HAP-1 (cell line): ENCODE results near the gene WDR43.

ENCODE experiments used
- DNase-seq, 2 experiments: peaks; one replicate each; pipeline ENCODE4 v3.0.0-alpha.2; 2016 to 2020; ENCODE audit warnings: low spot score in 2 of 2
- H3K27me3 ChIP-seq: fragments of 250-450 bp; sonication (Bioruptor Pico); 2 replicates; pipeline ENCODE4 v1.5.1; 2020; ENCODE audit warnings: low read depth, mild to moderate bottlenecking, moderate library complexity
- H3K36me3 ChIP-seq: fragments of 250-450 bp; sonication (Bioruptor Pico); replicated peaks from 2 replicates; pipeline ENCODE4 v1.5.1; 2020; ENCODE audit warnings: mild to moderate bottlenecking
- H3K4me1 ChIP-seq: fragments of 250-450 bp; sonication (Bioruptor Pico); 2 replicates; pipeline ENCODE4 v1.5.1; 2020; ENCODE audit warnings: mild to moderate bottlenecking
- H3K4me3 ChIP-seq: fragments of 250-450 bp; sonication (Bioruptor Pico); 2 replicates; pipeline ENCODE4 v1.5.1; 2020; ENCODE audit warnings: mild to moderate bottlenecking, moderate library complexity
- H3K9me3 ChIP-seq: fragments of 250-450 bp; sonication (Bioruptor Pico); 2 replicates; pipeline ENCODE4 v1.5.1; 2020; ENCODE audit warnings: mild to moderate bottlenecking, moderate library complexity
- in situ Hi-C: fragments of 300-500 bp; cut with MboI; formaldehyde crosslinking; loops from 3 replicates; pipeline ENCODE4 v1.14.3; 2020; ENCODE audit warnings: low sequenced_read_pairs, inconsistent platforms, mixed read lengths

WDR43 gene

GRCh38 chr2:28980368-28981015 is 86.0 kb downstream of the WDR43 start:
- Histone ChIP-seq H3K9me3 (no peaks in the 10 kb centered on the region), H3K4me3 (no peak overlapping the region), H3K4me1 (no peaks in the 10 kb centered on the region), H3K27me3 (no peaks in the 10 kb centered on the region), H3K36me3 (no peaks in the 10 kb centered on the region)
- in situ Hi-C loops: no loop called here
- DNase-seq: no peak

DNA sequence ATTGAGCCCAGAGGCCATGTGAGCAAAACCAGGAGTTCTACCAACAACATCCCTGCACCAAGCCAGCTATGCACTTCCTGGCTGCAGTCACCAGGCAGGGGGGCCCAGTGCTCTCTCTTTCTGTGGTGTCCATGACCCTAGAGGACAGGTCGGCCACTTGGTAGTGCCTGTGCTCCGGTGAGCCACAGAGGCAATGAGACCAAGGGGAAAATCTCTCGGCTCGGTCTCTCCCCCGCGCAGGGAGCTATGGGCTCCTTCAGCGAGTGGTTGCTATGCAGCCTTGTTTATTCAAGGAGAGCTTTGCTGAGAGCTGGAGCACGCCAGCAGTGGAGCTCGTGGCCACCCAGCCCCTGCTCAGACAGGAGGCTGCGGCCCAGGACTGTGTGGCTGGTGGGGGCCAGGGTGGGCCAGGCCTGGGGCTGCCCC is 86.6 kb downstream of the WDR43 start, which contains the start of gene TOGARAM2:
TOGARAM2 (plus strand) TSS at position 283 of the 426 bp plus-strand sequence. CDS start 13,537 bp downstream, outside the sequence.
- no peaks in the 10 kb centered on the region for H3K4me1 ChIP-seq
- no peaks in the 10 kb centered on the region for H3K27me3 ChIP-seq
- no peak within 1 kb of the TSS for H3K4me3 ChIP-seq
- H3K9me3 ChIP-seq: no peaks in the 10 kb centered on the region
- in situ Hi-C loops: no loop called here
- no peaks in the 10 kb centered on the region for H3K36me3 ChIP-seq
- no peak for DNase-seq

- no peaks in the 10 kb centered on the region for H3K36me3 ChIP-seq
- no peak for DNase-seq
- H3K4me3 ChIP-seq: no peak overlapping the region
- H3K27me3 ChIP-seq: no peaks in the 10 kb centered on the region
- in situ Hi-C loops: no loop called here
- no peaks in the 10 kb centered on the region for H3K9me3 ChIP-seq
- no peaks in the 10 kb centered on the region for H3K4me1 ChIP-seq
Observed at GRCh38 chr2:28981620-28982376, 87.3 kb downstream of the WDR43 start.

- in situ Hi-C loops: no loop called here
- no peaks in the 10 kb centered on the region for H3K36me3 ChIP-seq
Observed at GRCh38 chr2:28982381-28982950, 88.0 kb downstream of the WDR43 start.

DNA sequence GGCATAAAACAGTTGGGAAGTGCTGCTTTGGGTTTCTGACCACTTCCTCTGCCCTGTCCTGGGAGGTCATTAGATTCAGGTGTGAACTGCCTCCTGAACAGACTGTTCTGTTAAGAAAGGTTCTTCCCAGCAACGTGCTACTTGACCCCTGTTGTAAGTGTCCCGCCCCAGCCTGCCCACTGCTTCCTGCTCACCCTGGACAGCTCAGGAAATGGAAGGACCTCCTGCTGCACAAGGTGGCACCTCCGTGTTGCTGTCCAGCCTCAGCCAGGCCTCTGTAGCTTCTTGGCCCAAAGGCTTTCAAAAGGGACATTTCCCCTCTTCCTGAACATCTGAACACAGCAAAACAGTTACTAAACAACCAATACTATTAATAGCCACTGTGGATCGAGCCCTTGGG is 92.0 kb downstream of the WDR43 start:
- Histone ChIP-seq H3K4me3 (no peak overlapping the region), H3K4me1 (no peaks in the 10 kb centered on the region), H3K9me3 (no peaks in the 10 kb centered on the region), H3K36me3 (no peaks in the 10 kb centered on the region), H3K27me3 (no peaks in the 10 kb centered on the region)
- in situ Hi-C loops: no loop called here
- DNase-seq: no peak

More at GRCh38 chr2:28982381-28982950, 88.0 kb downstream of the WDR43 start:
- H3K9me3 ChIP-seq: no peaks in the 10 kb centered on the region
- H3K4me3 ChIP-seq: no peak overlapping the region
- no peaks in the 10 kb centered on the region for H3K4me1 ChIP-seq
- no peaks in the 10 kb centered on the region for H3K27me3 ChIP-seq
- DNase-seq: no peak

DNA sequence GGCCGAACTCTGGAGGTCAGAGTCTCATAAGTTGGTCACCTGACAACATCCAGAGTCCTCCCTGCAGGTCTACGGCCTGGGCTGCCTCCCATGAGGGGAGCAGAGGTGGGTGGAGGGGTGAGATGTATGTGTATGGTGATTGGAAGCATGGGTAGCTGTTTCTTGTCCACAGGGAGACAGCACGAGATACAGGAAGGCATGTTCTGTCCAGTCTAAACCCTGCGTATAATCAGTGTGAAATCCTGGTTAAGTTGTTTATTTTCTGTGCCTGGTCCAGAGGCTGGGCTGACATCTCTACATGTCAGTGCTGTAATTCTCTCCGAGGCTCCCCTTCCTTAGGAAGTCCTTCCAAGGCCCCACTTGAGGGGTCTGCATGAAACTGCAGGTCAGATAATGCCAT is 95.5 kb downstream of the WDR43 start:
- Histone ChIP-seq H3K9me3 (no peaks in the 10 kb centered on the region), H3K4me3 (no peak overlapping the region), H3K36me3 (no peaks in the 10 kb centered on the region), H3K27me3 (no peaks in the 10 kb centered on the region), H3K4me1 (no peaks in the 10 kb centered on the region)
- in situ Hi-C loops: no loop called here
- no peak for DNase-seq

- Histone ChIP-seq H3K4me1 (no peaks in the 10 kb centered on the region), H3K4me3 (no peak overlapping the region), H3K27me3 (no peaks in the 10 kb centered on the region), H3K36me3 (no peaks in the 10 kb centered on the region), H3K9me3 (no peaks in the 10 kb centered on the region)
- no peak for DNase-seq
- in situ Hi-C loops: no loop called here
Observed at GRCh38 chr2:28990445-28990844, 96.0 kb downstream of the WDR43 start.

DNA sequence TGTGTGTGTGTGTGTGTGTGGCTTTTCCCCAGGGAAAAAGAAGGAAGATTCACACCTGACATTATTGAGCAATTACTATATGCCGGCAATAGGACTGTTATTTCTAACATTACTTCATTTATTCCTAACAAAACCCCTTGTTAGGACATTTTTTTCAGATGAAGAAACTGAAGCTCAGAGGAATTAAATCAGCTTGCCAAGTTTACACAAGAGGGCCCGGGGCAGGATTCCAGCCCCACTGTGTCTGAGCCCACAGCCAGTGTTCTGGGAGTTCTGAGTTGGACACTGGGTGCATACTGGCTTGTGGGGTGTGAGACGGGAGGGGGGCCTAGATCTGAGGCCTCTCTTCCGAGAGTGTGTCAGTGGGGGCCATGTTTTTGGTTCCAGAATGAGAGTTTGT is 96.6 kb downstream of the WDR43 start:
- Histone ChIP-seq H3K4me1 (no peaks in the 10 kb centered on the region), H3K9me3 (no peaks in the 10 kb centered on the region), H3K4me3 (no peak overlapping the region), H3K27me3 (no peaks in the 10 kb centered on the region), H3K36me3 (no peaks in the 10 kb centered on the region)
- in situ Hi-C loops: no loop called here
- no peak for DNase-seq

GRCh38 chr2:28991460-28991859 is 97.0 kb downstream of the WDR43 start:
- no peak for DNase-seq
- Histone ChIP-seq H3K36me3 (no peaks in the 10 kb centered on the region), H3K27me3 (no peaks in the 10 kb centered on the region), H3K4me3 (no peak overlapping the region), H3K4me1 (no peaks in the 10 kb centered on the region), H3K9me3 (no peaks in the 10 kb centered on the region)
- in situ Hi-C loops: no loop called here

- no peak for DNase-seq
Observed at GRCh38 chr2:28993206-28993960, 98.9 kb downstream of the WDR43 start.

DNA sequence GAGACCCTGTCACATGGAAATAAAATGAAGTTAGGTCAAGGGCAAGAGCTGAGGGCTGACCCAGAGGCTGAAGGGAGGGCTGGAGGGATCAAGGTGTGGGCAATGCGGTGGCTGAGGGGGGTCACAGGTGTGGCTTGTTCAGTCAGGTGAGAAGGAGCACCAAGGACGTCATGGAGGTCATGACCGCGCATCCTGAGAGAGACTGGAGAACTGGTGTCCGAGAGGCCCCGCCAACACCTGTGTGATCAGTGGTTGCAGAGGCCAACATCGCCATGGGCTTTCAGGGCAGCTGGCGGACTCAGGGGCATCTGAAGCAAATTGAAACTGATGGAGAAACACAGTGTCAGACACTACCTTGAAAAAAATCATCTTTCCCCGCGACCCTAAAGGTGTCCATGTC is 99.6 kb downstream of the WDR43 start:
- H3K9me3 ChIP-seq: no peaks in the 10 kb centered on the region
- no peaks in the 10 kb centered on the region; the same call in 1 of the 2 replicates for H3K4me1 ChIP-seq
- DNase-seq: no peak
- in situ Hi-C loops: no loop called here
- no peaks in the 10 kb centered on the region for H3K27me3 ChIP-seq
- no peaks in the 10 kb centered on the region for H3K36me3 ChIP-seq
- no peak overlapping the region for H3K4me3 ChIP-seq

More at GRCh38 chr2:28993206-28993960, 98.9 kb downstream of the WDR43 start:
- H3K4me3 ChIP-seq: no peak overlapping the region
- no peaks in the 10 kb centered on the region for H3K9me3 ChIP-seq
- H3K36me3 ChIP-seq: no peaks in the 10 kb centered on the region
- H3K27me3 ChIP-seq: no peaks in the 10 kb centered on the region
- no peaks in the 10 kb centered on the region; the same call in 1 of the 2 replicates for H3K4me1 ChIP-seq
- in situ Hi-C loops: no loop called here

GRCh38 chr2:28994679-28995078 is 100.2 kb downstream of the WDR43 start:
- Histone ChIP-seq H3K4me1 (no peaks in the 10 kb centered on the region; the same call in 1 of the 2 replicates), H3K9me3 (no peaks in the 10 kb centered on the region), H3K4me3 (no peak overlapping the region), H3K36me3 (no peaks in the 10 kb centered on the region), H3K27me3 (no peaks in the 10 kb centered on the region)
- DNase-seq: no peak
- in situ Hi-C loops: no loop called here

DNA sequence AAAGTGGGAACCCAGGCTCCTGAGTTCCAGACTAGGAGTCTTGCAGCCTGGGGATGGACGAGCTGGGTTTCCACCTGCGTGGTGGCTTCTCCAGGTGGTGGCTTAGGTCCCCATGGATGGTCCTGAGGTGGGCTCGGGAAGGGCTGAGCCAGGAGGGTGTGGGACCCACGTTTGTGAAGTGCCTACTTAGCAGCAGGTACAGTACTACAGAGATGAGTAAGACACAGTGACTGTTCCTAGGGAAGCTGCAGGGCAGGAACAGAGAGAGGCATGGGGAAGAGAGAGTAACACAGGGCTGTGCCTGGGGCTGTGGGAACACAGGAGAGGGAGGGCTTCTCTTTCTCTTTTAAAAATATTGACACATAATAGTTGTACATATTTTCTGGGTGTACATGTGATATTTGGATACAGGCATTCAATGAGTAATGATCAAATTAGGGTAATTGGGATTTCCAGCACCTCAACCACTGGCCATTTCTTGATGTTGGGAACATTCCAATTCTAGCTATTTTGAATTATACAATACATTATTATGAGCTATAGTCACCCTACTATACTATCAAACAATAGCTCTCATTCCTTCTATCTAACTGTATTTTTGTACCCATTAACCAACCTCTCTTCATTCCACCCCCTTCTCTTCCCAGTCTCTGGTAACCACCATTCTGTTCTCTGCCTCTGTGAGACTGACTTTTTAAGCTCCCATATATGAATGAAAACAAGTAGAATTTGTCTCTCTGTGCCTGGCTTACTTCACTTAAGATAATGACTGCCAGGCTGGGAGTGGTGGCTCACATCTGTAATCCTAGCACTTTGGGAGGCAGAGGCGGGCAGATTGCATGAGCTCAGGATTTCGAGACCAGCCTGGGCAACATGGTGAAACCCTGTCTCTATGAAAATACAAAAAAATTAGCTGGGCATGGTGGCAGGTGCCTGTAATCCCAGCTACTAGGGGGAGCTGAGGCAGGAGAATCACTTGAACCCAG is 101.6 kb downstream of the WDR43 start:
- DNase-seq: no peak
- H3K36me3 ChIP-seq: no peaks in the 10 kb centered on the region
- no peaks in the 10 kb centered on the region for H3K9me3 ChIP-seq
- H3K4me1 ChIP-seq: no peaks in the 10 kb centered on the region; the same call in 1 of the 2 replicates
- H3K4me3 ChIP-seq: no peak overlapping the region
- no peaks in the 10 kb centered on the region for H3K27me3 ChIP-seq
- in situ Hi-C loops: no loop called here
